HuH-7.5 (cell line): ENCODE data around the gene DGUOK.
"Not testable (repeated sequence)": the region's sequence is repeated elsewhere in the genome, so short reads cannot be mapped to it uniquely, and the experiment has no call there.

Source experiments
- DNase-seq: peaks from one replicate; pipeline ENCODE4 v3.0.0; 2011; ENCODE audit warnings: low spot score

Gene DGUOK

GRCh38 chr2:73921581-73921980 is 5.1 kb upstream of the DGUOK start:
- no peak for DNase-seq

- DNase-seq, result no peak
Observed at GRCh38 chr2:73922681-73923080, 4.0 kb upstream of the DGUOK start.

- no peak for DNase-seq
Observed at GRCh38 chr2:73925033-73925704, 1.5 kb upstream of the DGUOK start.

GRCh38 chr2:73925853-73926492 is 707 bp upstream of the DGUOK start:
- no peak for DNase-seq

GRCh38 chr2:73927344-73927743 is 664 bp downstream of the DGUOK start:
- DNase-seq, result no peak

- no peak for DNase-seq
Observed at GRCh38 chr2:73928963-73929347, 2.3 kb downstream of the DGUOK start.

GRCh38 chr2:73930386-73930785 is 3.7 kb downstream of the DGUOK start:
- DNase-seq, result no peak

- no peak for DNase-seq
Observed at GRCh38 chr2:73931531-73932500, 5.1 kb downstream of the DGUOK start.

GRCh38 chr2:73933194-73933593 is 6.5 kb downstream of the DGUOK start:
- DNase-seq, result no peak

- DNase-seq, result no peak
Observed at GRCh38 chr2:73935641-73936040, 9.0 kb downstream of the DGUOK start.

GRCh38 chr2:73937103-73937885 is 10.6 kb downstream of the DGUOK start:
- no peak for DNase-seq

GRCh38 chr2:73937899-73938298 is 11.2 kb downstream of the DGUOK start:
- no peak for DNase-seq

GRCh38 chr2:73938718-73939352 is 12.2 kb downstream of the DGUOK start:
- DNase-seq, result no peak

- DNase-seq, result no peak
Observed at GRCh38 chr2:73939419-73939818, 12.7 kb downstream of the DGUOK start.

GRCh38 chr2:73940066-73940465 is 13.4 kb downstream of the DGUOK start:
- not testable (repeated sequence) for DNase-seq

- DNase-seq, result no peak
Observed at GRCh38 chr2:73942664-73943063, 16.0 kb downstream of the DGUOK start.

GRCh38 chr2:73944714-73945113 is 18.0 kb downstream of the DGUOK start:
- no peak for DNase-seq

- no peak for DNase-seq
Observed at GRCh38 chr2:73946215-73946614, 19.5 kb downstream of the DGUOK start.

GRCh38 chr2:73946666-73947065 is 20.0 kb downstream of the DGUOK start:
- DNase-seq, result no peak

- DNase-seq, result no peak
Observed at GRCh38 chr2:73947412-73948018, 20.8 kb downstream of the DGUOK start.

GRCh38 chr2:73949802-73950201 is 23.1 kb downstream of the DGUOK start:
- no peak for DNase-seq
